DND-41 (cell line): ENCODE data around the gene ANKRD40CL.
A peak's percentile ranks its signal among the peaks of the same experiment; 100 is the strongest.
"Not testable (repeated sequence)": the region's sequence is repeated elsewhere in the genome, so short reads cannot be mapped to it uniquely, and the experiment has no call there.

ENCODE experiments used
- ATAC-seq: fragments of 200-7000 bp; cut with Tn5 transposase; 3 replicates; pipeline ENCODE4 v1.9.1; 2021; ENCODE audit warnings: low read depth; ENCODE audit not compliant: insufficient read depth
- DNase-seq: peaks from one replicate; pipeline ENCODE4 v3.0.0-alpha.2; 2020
- H2AFZ ChIP-seq: 2 replicates; pipeline ENCODE4 v1.6.0; 2012; ENCODE audit warnings: low read depth, low read length
- H3K27ac ChIP-seq: 2 replicates; pipeline ENCODE4 v1.5.1; 2012; ENCODE audit warnings: low read length, inconsistent platforms
- H3K27me3 ChIP-seq: fragments of 200-600 bp; sonication (generic); 2 replicates; pipeline ENCODE4 v1.6.0; 2012; ENCODE audit warnings: low read length, mild to moderate bottlenecking, inconsistent platforms; ENCODE audit not compliant: insufficient read depth, poor library complexity
- H3K36me3 ChIP-seq: 2 replicates; pipeline ENCODE4 v1.5.1; 2012; ENCODE audit warnings: low read length, inconsistent platforms; ENCODE audit not compliant: insufficient read depth
- H3K4me1 ChIP-seq: 2 replicates; pipeline ENCODE4 v1.5.1; 2012; ENCODE audit warnings: mild to moderate bottlenecking, low read length; ENCODE audit not compliant: insufficient read depth
- H3K4me2 ChIP-seq: 2 replicates; pipeline ENCODE4 v1.6.0; 2012; ENCODE audit warnings: mild to moderate bottlenecking, moderate library complexity, low read length, inconsistent platforms; ENCODE audit not compliant: insufficient read depth
- H3K4me3 ChIP-seq, 2 experiments: fragments of 200-600 bp in 1 of 2; shearing (Covaris generic) in 1 of 2; 2 replicates each; pipeline ENCODE4 v1.5.1; 2012 to 2016; ENCODE audit warnings: inconsistent platforms in 2 of 2, low read length in 2 of 2, mild to moderate bottlenecking in 2 of 2, low read depth in 1 of 2, moderate library complexity in 1 of 2
- H3K79me2 ChIP-seq: 2 replicates; pipeline ENCODE4 v1.6.0; 2012; ENCODE audit warnings: low read length, inconsistent platforms; ENCODE audit not compliant: insufficient read depth
- H3K9ac ChIP-seq: 2 replicates; pipeline ENCODE4 v1.6.0; 2012; ENCODE audit warnings: low read depth, mild to moderate bottlenecking, inconsistent platforms, low read length, moderate library complexity
- H3K9me3 ChIP-seq: 2 replicates; pipeline ENCODE4 v1.5.1; 2012; ENCODE audit warnings: low read length, moderate library complexity, mild to moderate bottlenecking, inconsistent platforms; ENCODE audit not compliant: insufficient read depth, severe bottlenecking
- H4K20me1 ChIP-seq: 2 replicates; pipeline ENCODE4 v1.6.0; 2012; ENCODE audit warnings: low read length; ENCODE audit not compliant: insufficient read depth
- CTCF ChIP-seq: IDR thresholded peaks from 2 replicates; pipeline ENCODE4 v1.5.1; 2012; ENCODE audit warnings: borderline replicate concordance, low read length, moderate library complexity, mild to moderate bottlenecking; ENCODE audit not compliant: poor library complexity, severe bottlenecking; ENCODE audit errors: extremely low read depth
- EZH2 ChIP-seq: IDR thresholded peaks from 3 replicates; pipeline ENCODE4 v1.6.1; 2012; ENCODE audit warnings: borderline replicate concordance, low read depth, mild to moderate bottlenecking, moderate library complexity, low read length, inconsistent platforms; ENCODE audit not compliant: severe bottlenecking

ANKRD40CL gene

GRCh38 chr17:50806141-50806643 lies 38.9 kb upstream of the ANKRD40CL start:
- Histone ChIP-seq H3K36me3 (no peaks in the 10 kb centered on the region), H3K79me2 (no peaks in the 10 kb centered on the region), H3K4me2 (no peak overlapping the region), H3K27ac (no peak overlapping the region), H4K20me1 (no peaks in the 10 kb centered on the region), H3K4me3 (no peak overlapping the region), H3K27me3 (peaks cover 3% of the 10 kb centered on the region), H3K9ac (no peak overlapping the region), H3K4me1 (no peaks in the 10 kb centered on the region), H2AFZ (no peak overlapping the region), H3K9me3 (no peaks in the 10 kb centered on the region)
- TF ChIP-seq CTCF (peak; percentile 34), EZH2 (no peak)
- DNase-seq: no peak
- ATAC-seq: no peak

GRCh38 chr17:50805486-50805885 lies 38.2 kb upstream of the ANKRD40CL start:
- TF ChIP-seq EZH2 (no peak), CTCF (no peak)
- Histone ChIP-seq H3K79me2 (no peaks in the 10 kb centered on the region), H3K4me2 (no peak overlapping the region), H3K4me1 (no peaks in the 10 kb centered on the region), H3K27ac (no peak overlapping the region), H2AFZ (no peak overlapping the region), H3K9ac (no peak overlapping the region), H4K20me1 (no peaks in the 10 kb centered on the region), H3K4me3 (no peak overlapping the region), H3K27me3 (peaks cover 3% of the 10 kb centered on the region), H3K9me3 (no peaks in the 10 kb centered on the region), H3K36me3 (no peaks in the 10 kb centered on the region)
- DNase-seq (no peak), ATAC-seq (no peak)

- H3K36me3 ChIP-seq, H3K27me3 ChIP-seq, H3K4me2 ChIP-seq, H4K20me1 ChIP-seq, H3K4me1 ChIP-seq, H3K27ac ChIP-seq, H3K9me3 ChIP-seq, H3K79me2 ChIP-seq, DNase-seq, H2AFZ ChIP-seq, H3K4me3 ChIP-seq, ATAC-seq, H3K9ac ChIP-seq: not testable (repeated sequence)
Measured at GRCh38 chr17:50804749-50805475, 37.6 kb upstream of the ANKRD40CL start.

GRCh38 chr17:50803676-50804075 lies 36.4 kb upstream of the ANKRD40CL start:
- Histone ChIP-seq H3K4me3 (no peak overlapping the region), H3K4me1 (no peaks in the 10 kb centered on the region), H3K27me3 (peaks cover 2% of the 10 kb centered on the region), H3K79me2 (no peaks in the 10 kb centered on the region), H4K20me1 (no peaks in the 10 kb centered on the region), H3K27ac (no peak overlapping the region), H2AFZ (no peak overlapping the region), H3K9me3 (no peaks in the 10 kb centered on the region), H3K36me3 (no peaks in the 10 kb centered on the region), H3K9ac (no peak overlapping the region), H3K4me2 (no peak overlapping the region)
- ATAC-seq (no peak), DNase-seq (no peak)
- TF ChIP-seq CTCF: no peak
- TF ChIP-seq EZH2: no peak
